ENCODE measurements around the gene RFPL1.

DNA sequence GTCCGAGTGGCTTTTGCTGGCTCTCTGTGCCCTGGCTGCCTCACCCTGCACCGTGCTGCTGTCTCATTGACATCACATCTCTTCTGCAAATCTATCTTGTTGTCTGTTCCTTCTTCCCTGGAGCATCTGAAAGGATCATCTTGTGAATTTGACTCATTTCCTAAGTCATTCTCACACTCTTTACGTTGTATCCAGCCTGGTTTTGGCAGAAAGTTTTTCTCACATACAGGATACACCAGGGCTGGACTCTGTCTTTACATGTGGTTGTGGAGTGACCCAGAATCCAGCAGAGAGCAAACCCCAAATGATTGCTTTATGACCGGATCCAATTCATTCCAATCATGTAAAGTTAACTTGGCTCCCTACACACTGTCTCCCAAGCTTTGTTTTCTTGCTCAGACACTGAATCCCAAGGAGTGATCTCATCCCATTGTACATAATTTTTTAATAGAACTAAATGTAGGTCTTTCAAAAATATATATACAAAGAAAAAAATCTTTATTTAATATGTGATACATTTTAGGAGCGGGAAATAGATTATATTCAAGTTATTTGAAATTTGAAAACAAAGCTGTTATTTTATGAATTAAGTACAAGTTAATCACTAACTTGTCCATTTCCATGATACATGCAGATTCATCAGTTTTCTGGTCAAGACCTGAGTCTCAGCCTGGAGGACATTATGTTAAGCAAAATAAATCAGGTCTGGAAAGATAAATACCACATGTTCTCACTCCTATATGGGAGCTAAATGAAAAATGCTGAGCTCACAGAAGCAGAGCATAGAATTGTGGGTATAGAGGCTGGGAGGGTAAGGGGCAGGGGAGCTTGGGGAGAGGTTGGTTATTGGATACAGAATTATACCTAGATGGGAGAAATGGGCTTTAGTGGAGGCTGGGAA is 2.9 kb upstream of the RFPL1 start:
- TF ChIP-seq, protein P1, sequence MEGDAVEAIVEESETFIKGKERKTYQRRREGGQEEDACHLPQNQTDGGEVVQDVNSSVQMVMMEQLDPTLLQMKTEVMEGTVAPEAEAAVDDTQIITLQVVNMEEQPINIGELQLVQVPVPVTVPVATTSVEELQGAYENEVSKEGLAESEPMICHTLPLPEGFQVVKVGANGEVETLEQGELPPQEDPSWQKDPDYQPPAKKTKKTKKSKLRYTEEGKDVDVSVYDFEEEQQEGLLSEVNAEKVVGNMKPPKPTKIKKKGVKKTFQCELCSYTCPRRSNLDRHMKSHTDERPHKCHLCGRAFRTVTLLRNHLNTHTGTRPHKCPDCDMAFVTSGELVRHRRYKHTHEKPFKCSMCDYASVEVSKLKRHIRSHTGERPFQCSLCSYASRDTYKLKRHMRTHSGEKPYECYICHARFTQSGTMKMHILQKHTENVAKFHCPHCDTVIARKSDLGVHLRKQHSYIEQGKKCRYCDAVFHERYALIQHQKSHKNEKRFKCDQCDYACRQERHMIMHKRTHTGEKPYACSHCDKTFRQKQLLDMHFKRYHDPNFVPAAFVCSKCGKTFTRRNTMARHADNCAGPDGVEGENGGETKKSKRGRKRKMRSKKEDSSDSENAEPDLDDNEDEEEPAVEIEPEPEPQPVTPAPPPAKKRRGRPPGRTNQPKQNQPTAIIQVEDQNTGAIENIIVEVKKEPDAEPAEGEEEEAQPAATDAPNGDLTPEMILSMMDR (conservative IDR thresholded peaks at IDR 0.05), result no peak
- no peak for TF ChIP-seq ZFX (IDR thresholded peaks at IDR 0.05)

Measured in C4-2B (cell line).